Stomach (tissue), 19 donors: ENCODE data around the gene COX8A. TPM values are rescaled to one million over a fixed set of nuclear protein-coding genes. Genes with fewer than 3 reads are reported as not detected.

ENCODE experiments used
- DNase-seq, 2 donors: peaks; one replicate each; pipeline versions ENCODE4 v3.0.0 to v3.0.0-alpha.2; 2013 to 2019
- H3K27ac ChIP-seq, 5 donors: fragments of 200-600 bp in 4 of 5; sonication (generic) in 4 of 5; one replicate each; pipeline ENCODE4 v1.5.1; 2013 to 2019; ENCODE audit warnings: mild to moderate bottlenecking in 1 of 5, moderate library complexity in 1 of 5
- H3K27me3 ChIP-seq, 3 donors: fragments of 200-600 bp; sonication (generic); one replicate each; pipeline ENCODE4 v1.5.1; 2017 to 2019; ENCODE audit warnings: mixed run types in 1 of 3
- H3K36me3 ChIP-seq, 4 donors: fragments of 200-600 bp; sonication (generic); 1 replicate in 3 of 4; 2 replicates in 1 of 4; pipeline ENCODE4 v1.5.1; 2016 to 2019
- H3K4me1 ChIP-seq, 4 donors: fragments of 200-600 bp; sonication (generic); one replicate each; pipeline ENCODE4 v1.5.1; 2016 to 2019
- H3K4me3 ChIP-seq, 4 donors: fragments of 200-600 bp; sonication (generic) in 3 of 4; one replicate each; pipeline ENCODE4 v1.5.1; 2016 to 2019; ENCODE audit warnings: mild to moderate bottlenecking in 1 of 4
- H3K9me3 ChIP-seq, 4 donors: fragments of 200-600 bp; sonication (generic); one replicate each; pipeline ENCODE4 v1.5.1; 2016 to 2019
- EP300 ChIP-seq: sonication (generic); formaldehyde crosslinking; IDR thresholded peaks from one replicate; pipeline ENCODE4 v1.6.1; 2017; ENCODE audit warnings: antibody characterized with exemption
- POLR2A ChIP-seq, 4 donors: fragments of 450-650 bp; IDR thresholded peaks; one replicate each; pipeline ENCODE4 v1.6.1; 2016; ENCODE audit warnings: antibody characterized with exemption in 4 of 4, control low read depth in 2 of 4, mild to moderate bottlenecking in 1 of 4, moderate library complexity in 1 of 4
- POLR2AphosphoS5 ChIP-seq, 3 donors: sonication (generic); formaldehyde crosslinking; IDR thresholded peaks; one replicate each; pipeline ENCODE4 v1.6.1; 2016; ENCODE audit warnings: antibody characterized with exemption in 3 of 3
- WGBS, 5 donors: extraction: QIAGEN DNeasy Blood & Tissue Kit in 3 of 5; methylation state at CpG; one replicate each; pipeline versions ENCODE4 v1.1.5 to v1.1.7; 2013 to 2018; 5-methylcytosine and 5-hydroxymethylcytosine counted together
- intact Hi-C: fragments of 100-400 bp; cut with DNase I; formaldehyde crosslinking; loops from one replicate; pipeline ENCODE4 v1.15.1; 2023; ENCODE audit warnings: low total_unique reads
- long read RNA-seq, 10 donors: transcript quantifications; one replicate each; lab custom pipeline, GENCODE V29; 2026
- polyA plus RNA-seq, 3 donors: library from polyadenylated mRNA; stranded (reverse); fragments of 200-250 nt; gene quantifications; one replicate each; pipeline ENCODE4 v1.2.3, GENCODE V29; 2013
- total RNA-seq, 5 donors: library from RNA; depleted of rRNA; stranded (reverse); fragments of >200 nt; gene quantifications; one replicate each; pipeline versions ENCODE4 v1.1.0 to v1.2.3, GENCODE V29; 2014 to 2016
- TF ChIP-seq, protein P1 (sequence below), 7 experiments: fragments of 450-650 bp in 4 of 7; fragments of 200-600 bp in 3 of 7; sonication (generic) in 3 of 7; IDR thresholded peaks; one replicate each; pipeline ENCODE4 v1.5.1; 2016 to 2019; ENCODE audit warnings: antibody characterized with exemption in 7 of 7, control low read depth in 2 of 7, mild to moderate bottlenecking in 1 of 7
- donor health status: healthy with polysubstance abuse.
- donor health status: Bipolar disorder and iron deficiency.
- donor health status: healthy.

COX8A gene, protein sequence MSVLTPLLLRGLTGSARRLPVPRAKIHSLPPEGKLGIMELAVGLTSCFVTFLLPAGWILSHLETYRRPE
- 1,000 to 10,000 TPM in 1 of 5 donors, 100 to 1,000 TPM in 4; 107 to 1,004 (median 523) TPM for total RNA-seq
- 1,000 to 10,000 TPM in 2 of 3 donors, 100 to 1,000 TPM in 1; 910 to 1,045 (median 1,001) TPM for polyA plus RNA-seq
- long read RNA-seq, donor 1, transcript COX8A-201 (2 exons, 507 nt): major isoform, 81 of 94 reads
- long read RNA-seq, donor 1, partial matches to known transcripts: 13 of 94 reads
- long read RNA-seq, donor 1, other reads (novel, unspliced or antisense): 0 of 94 reads
- long read RNA-seq, donor 2, transcript COX8A-201 (2 exons, 507 nt): major isoform, 74 of 83 reads
- long read RNA-seq, donor 2, partial matches to known transcripts: 9 of 83 reads
- long read RNA-seq, donor 2, other reads (novel, unspliced or antisense): 0 of 83 reads
- long read RNA-seq, donor 3, transcript COX8A-201 (2 exons, 507 nt): major isoform, 160 of 172 reads
- long read RNA-seq, donor 3, partial matches to known transcripts: 12 of 172 reads
- long read RNA-seq, donor 3, other reads (novel, unspliced or antisense): 0 of 172 reads
- long read RNA-seq, donor 4, transcript COX8A-201 (2 exons, 507 nt): major isoform, 22 of 22 reads
- long read RNA-seq, donor 4, partial matches to known transcripts: 0 of 22 reads
- long read RNA-seq, donor 4, other reads (novel, unspliced or antisense): 0 of 22 reads
- long read RNA-seq, donor 5, transcript COX8A-201 (2 exons, 507 nt): major isoform, 204 of 216 reads
- long read RNA-seq, donor 5, partial matches to known transcripts: 12 of 216 reads
- long read RNA-seq, donor 5, other reads (novel, unspliced or antisense): 0 of 216 reads
- long read RNA-seq, donor 6, transcript COX8A-201 (2 exons, 507 nt): major isoform, 374 of 407 reads
- long read RNA-seq, donor 6, partial matches to known transcripts: 33 of 407 reads
- long read RNA-seq, donor 6, other reads (novel, unspliced or antisense): 0 of 407 reads
- long read RNA-seq, donor 7, transcript COX8A-201 (2 exons, 507 nt): major isoform, 274 of 291 reads
- long read RNA-seq, donor 7, partial matches to known transcripts: 17 of 291 reads
- long read RNA-seq, donor 7, other reads (novel, unspliced or antisense): 0 of 291 reads
- long read RNA-seq, donor 8, transcript COX8A-201 (2 exons, 507 nt): major isoform, 278 of 298 reads
- long read RNA-seq, donor 8, partial matches to known transcripts: 20 of 298 reads
- long read RNA-seq, donor 8, other reads (novel, unspliced or antisense): 0 of 298 reads
- long read RNA-seq, donor 9, transcript COX8A-201 (2 exons, 507 nt): major isoform, 224 of 272 reads
- long read RNA-seq, donor 9, partial matches to known transcripts: 48 of 272 reads
- long read RNA-seq, donor 9, other reads (novel, unspliced or antisense): 0 of 272 reads
- long read RNA-seq, donor 10, transcript COX8A-201 (2 exons, 507 nt): major isoform, 95 of 100 reads
- long read RNA-seq, donor 10, partial matches to known transcripts: 5 of 100 reads
- long read RNA-seq, donor 10, other reads (novel, unspliced or antisense): 0 of 100 reads

DNA sequence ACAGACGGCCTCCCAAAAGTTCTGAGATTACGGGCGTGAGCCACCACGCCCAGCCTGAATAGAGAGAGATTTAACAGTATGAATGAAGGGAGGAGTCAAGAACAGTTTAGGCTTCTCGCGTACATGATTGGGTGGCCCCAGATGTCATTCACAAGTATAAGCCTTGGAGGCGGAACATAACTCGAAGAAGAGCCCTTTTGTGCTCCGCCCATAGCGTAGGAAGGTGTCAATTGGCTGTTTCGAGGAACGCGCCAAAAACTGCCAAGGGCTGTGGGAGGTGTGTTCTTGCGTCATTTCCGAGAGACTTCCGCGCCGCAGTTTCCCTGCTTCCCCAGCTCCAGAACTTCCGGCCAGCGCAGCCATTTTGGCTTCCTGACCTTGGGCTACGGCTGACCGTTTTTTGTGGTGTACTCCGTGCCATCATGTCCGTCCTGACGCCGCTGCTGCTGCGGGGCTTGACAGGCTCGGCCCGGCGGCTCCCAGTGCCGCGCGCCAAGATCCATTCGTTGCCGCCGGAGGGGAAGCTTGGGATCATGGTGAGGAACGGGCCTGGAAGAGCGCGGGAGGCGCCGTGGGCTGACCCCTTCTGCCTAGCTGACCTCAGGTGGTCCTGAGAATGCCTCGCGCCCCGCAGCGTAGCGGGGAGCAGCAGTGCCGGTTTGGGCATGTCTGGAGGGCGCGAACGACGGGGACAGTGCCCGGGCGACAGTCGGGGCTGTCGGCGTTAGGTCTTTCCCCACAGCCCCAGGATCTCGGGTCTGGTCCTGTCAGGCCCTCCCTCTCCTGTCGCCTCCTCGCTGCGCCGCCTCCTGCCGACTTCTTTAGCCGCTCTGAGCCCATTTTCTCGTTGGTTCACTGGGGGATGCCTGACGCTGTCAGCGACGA lies at the start of gene COX8A:
Gene COX8A, plus strand, starts transcription at position 362 of the 885 bp plus-strand sequence. Its CDS starts 61 bp downstream, at position 423.
- 0 to 1% (median 0%) methylated on average over 36 to 67 of the region's 67 CpGs for WGBS, 5 donors
- intact Hi-C loops: no loop called here

DNA sequence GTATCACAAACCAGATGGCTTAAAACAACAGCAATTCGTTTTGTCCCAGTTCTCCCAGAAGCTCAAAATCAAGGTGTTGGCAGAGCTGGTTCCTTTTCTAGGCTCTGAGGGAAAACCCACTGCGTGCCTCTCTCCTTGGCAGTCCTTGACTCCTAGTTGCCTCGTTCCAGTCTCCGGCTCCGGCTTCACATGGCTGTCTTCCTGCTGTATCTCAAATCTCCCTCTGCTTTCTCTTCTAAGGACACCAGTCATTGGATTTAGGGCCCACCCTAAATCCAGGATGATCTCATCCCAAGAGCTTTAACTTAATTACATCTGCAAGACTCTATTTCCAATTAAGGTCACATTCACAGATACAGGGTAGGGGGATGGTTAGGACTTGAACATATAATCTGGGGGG lies 44.8 kb upstream of the COX8A start:
- H3K4me1 ChIP-seq: no peaks in the 10 kb centered on the region
- TF ChIP-seq POLR2AphosphoS5 (IDR thresholded peaks at IDR 0.05) (no peak), POLR2A (IDR thresholded peaks at IDR 0.05) (no peak), EP300 (no peak)
- TF ChIP-seq, protein P1, sequence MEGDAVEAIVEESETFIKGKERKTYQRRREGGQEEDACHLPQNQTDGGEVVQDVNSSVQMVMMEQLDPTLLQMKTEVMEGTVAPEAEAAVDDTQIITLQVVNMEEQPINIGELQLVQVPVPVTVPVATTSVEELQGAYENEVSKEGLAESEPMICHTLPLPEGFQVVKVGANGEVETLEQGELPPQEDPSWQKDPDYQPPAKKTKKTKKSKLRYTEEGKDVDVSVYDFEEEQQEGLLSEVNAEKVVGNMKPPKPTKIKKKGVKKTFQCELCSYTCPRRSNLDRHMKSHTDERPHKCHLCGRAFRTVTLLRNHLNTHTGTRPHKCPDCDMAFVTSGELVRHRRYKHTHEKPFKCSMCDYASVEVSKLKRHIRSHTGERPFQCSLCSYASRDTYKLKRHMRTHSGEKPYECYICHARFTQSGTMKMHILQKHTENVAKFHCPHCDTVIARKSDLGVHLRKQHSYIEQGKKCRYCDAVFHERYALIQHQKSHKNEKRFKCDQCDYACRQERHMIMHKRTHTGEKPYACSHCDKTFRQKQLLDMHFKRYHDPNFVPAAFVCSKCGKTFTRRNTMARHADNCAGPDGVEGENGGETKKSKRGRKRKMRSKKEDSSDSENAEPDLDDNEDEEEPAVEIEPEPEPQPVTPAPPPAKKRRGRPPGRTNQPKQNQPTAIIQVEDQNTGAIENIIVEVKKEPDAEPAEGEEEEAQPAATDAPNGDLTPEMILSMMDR (IDR thresholded peaks at IDR 0.05): no peak
- 76 to 89% (median 87%) methylated on average over 5 of the region's 5 CpGs for WGBS, 5 donors
- intact Hi-C loops: no loop called here
- no peaks in the 10 kb centered on the region for H3K36me3 ChIP-seq
- DNase-seq: no peak
- H3K27me3 ChIP-seq: no peaks in the 10 kb centered on the region
- no peak overlapping the region for H3K4me3 ChIP-seq
- H3K9me3 ChIP-seq: no peaks in the 10 kb centered on the region
- no peak overlapping the region for H3K27ac ChIP-seq

More for the DNA sequence above, at the start of gene COX8A:
- Histone ChIP-seq H3K27me3 (peaks cover 0 to 8% (median 4%) of the 10 kb centered on the region in 3 donors), H3K4me3 (peak within 1 kb of the TSS; percentile 75 to 96 (median 78)), H3K9me3 (no peaks in the 10 kb centered on the region), H3K27ac (peak within 1 kb of the TSS; percentile 90 to 97 (median 96)), H3K36me3 (peaks cover 0 to 21% (median 11%) of the 10 kb centered on the region in 4 donors), H3K4me1 (peaks cover 19 to 49% (median 39%) of the 10 kb centered on the region in 4 donors)
- TF ChIP-seq POLR2AphosphoS5 (IDR thresholded peaks at IDR 0.05): peak; percentile 64 to 94 (median 85)
- no peak for TF ChIP-seq POLR2A (IDR thresholded peaks at IDR 0.05)
- TF ChIP-seq EP300: no peak
- TF ChIP-seq, protein P1 (IDR thresholded peaks at IDR 0.05): peak in 1 of 7 experiments; percentile 15
- peak; percentile 98 to 100 for DNase-seq

GRCh38 chr11:63931045-63931444 lies 43.4 kb upstream of the COX8A start:
- Histone ChIP-seq H3K27me3 (no peaks in the 10 kb centered on the region), H3K4me1 (no peaks in the 10 kb centered on the region), H3K4me3 (no peak overlapping the region), H3K27ac (no peak overlapping the region), H3K36me3 (no peaks in the 10 kb centered on the region), H3K9me3 (no peaks in the 10 kb centered on the region)
- intact Hi-C loops: no loop called here
- TF ChIP-seq EP300: no peak
- no peak for TF ChIP-seq POLR2A (IDR thresholded peaks at IDR 0.05)
- TF ChIP-seq POLR2AphosphoS5 (IDR thresholded peaks at IDR 0.05): no peak
- TF ChIP-seq, protein P1 (IDR thresholded peaks at IDR 0.05): no peak
- no peak for DNase-seq
- 69 to 76% (median 71%) methylated on average over 6 of the region's 6 CpGs for WGBS, 5 donors
